Hematopoietic multipotent progenitor cell treated with erythropoietin and hydrocortisone succinate and interleukin-3 and kit ligand, for 15 days (in vitro differentiated cells): ENCODE data around the gene HLA-F.

Experiments
- DNase-seq: peaks from one replicate; pipeline ENCODE4 v3.0.0-alpha.2; 2015; ENCODE audit warnings: low spot score

HLA-F gene

DNA sequence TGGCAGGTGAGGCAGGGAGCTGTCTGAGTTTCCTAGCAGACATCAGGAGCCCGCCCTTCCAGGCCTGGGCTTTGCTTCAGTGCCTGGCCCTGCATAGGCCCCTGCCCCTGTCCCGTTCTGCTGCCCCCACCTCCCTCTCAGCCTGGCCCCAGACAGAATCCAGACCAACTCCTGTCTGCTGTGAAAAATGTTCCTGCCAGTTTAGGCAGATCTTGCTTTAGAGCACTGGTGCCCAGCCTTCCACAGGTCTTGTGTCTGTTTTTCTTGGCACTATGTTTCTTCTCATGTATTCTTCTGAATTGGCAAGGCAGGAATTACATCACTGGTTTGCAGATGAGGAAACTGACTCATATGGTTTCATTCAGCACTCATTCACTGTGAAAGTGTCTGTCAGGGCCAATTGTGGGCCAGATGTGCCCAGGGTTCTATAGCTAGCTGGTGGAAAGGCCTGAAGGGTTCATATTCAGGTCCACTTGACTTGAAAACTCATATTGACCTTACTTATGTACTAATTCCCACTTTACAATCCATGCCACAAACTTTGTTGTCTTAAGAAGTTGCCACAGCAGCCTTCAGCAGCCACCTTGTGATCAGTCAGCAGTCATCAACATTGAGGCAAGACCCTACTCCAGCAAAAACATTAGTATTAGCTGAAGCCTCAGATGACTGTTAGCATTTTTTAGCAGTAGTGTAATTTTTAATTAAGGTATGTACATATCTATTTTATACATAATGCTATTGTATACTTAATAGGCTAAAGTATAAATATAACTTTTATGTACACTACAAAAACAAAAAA lies 40.5 kb downstream of the HLA-F start:
- no peak for DNase-seq

DNA sequence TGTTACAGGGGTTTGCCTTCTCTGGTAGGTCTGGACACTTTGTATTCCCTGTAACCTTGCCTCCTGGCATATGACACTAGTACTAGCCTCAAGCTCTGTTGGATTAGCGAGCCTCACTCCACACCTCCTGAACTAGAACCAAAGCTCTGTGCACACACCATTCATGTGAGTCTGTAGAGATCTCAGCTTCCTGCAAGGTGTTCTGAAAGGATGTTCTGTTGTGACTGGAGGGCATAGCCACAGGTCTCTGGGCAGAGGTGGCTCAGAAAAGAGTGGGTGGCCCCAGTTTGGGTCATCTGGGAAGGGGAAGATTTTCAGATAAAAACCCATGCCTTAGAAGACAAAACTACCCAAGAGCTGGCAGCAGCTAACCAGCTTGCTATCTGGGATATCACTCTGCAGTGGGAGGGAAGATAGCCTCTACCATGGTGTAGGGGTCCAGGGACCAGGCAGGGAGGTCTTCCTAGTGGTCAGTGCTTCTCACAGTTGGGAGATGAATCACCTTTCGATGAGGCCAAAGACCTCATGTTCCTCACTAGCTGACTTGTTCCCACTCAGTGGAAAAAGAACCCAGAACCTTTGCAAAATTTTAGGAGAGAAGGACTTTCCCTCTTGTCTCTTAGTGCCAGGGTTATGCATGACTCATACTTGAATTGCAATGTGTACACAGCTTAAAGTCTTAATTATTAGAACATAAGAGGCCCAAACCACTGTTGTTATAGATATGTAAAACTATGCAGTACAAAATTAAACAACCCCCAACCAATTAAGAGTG lies 41.4 kb downstream of the HLA-F start:
- no peak for DNase-seq

DNA sequence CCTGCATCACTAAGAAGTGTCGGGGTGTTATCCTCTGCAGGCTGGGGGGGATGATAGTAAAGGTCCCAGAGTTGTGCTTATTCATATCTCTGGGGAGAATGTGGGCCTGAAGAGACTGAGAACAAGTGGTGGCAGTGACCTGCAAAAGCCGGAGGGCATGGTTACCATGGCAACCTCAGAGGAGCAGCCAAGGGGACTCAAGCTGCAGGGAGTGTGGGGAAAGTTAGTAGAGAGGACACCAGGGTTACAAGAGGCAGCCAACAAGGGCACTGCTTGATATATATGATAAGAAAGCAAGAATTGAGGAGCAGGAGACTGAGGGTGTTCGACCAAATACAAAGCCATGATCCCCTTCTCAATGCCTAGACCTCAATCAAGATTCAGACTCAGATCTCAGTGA lies 46.1 kb downstream of the HLA-F start:
- DNase-seq, result no peak

DNA sequence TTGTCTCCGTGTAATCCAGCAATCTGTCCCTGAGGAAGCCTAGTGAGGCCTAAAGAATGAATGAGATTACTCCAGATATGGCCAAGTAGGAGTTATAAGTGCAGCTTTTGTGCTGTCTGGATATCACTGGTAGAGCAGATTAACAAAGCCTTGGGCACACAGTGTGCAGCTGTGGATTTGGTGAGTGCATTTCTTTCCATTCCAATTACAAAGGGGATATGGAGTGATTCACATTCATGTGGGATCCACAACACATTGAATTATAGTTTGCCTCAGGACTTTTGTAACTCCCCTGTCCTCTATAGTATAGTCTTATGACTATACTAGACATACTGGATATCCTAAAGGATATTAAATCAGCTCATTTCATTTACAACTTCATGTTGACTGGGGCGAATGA lies 47.1 kb downstream of the HLA-F start:
- DNase-seq, result no peak

DNA sequence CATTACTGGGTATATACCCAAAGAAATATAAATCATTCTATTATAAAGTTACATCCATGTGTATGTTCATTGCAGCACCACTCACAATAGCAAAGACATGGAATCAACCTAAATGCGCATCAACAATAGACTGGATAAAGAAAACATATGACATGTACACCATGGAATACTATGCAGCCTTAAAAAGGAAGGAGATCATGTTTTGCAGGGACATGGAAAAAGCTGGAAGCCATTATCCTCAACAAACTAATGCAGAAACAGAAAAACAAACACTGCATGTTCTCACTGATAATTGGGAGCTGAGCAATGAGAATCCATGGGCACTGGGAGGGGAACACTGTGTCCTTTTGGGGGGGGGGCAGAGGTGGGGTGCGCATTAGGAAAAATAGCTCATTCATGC lies 53.5 kb downstream of the HLA-F start:
- DNase-seq, result no peak
